Transverse colon (tissue), 4 donors: ENCODE data around the gene GALNT17. TPM values are rescaled to one million over a fixed set of nuclear protein-coding genes. Genes with fewer than 3 reads are reported as not detected.

Experiments
- DNase-seq: peaks from one replicate; pipeline ENCODE4 v3.0.0-alpha.2; 2019
- H3K27ac ChIP-seq, 4 donors: fragments of 200-600 bp; sonication (generic); 2 replicates each; pipeline ENCODE4 v1.5.1; 2016 to 2018; ENCODE audit warnings: inconsistent platforms in 4 of 4
- H3K27me3 ChIP-seq: fragments of 200-600 bp; sonication (generic); 2 replicates; pipeline ENCODE4 v1.5.1; 2017; ENCODE audit warnings: inconsistent platforms
- H3K36me3 ChIP-seq, 4 donors: fragments of 200-600 bp; sonication (generic); 2 replicates each; pipeline ENCODE4 v1.5.1; 2017 to 2019; ENCODE audit warnings: inconsistent platforms in 4 of 4
- H3K4me1 ChIP-seq, 4 donors: fragments of 200-600 bp; sonication (generic); 2 replicates each; pipeline ENCODE4 v1.5.1; 2017 to 2020; ENCODE audit warnings: inconsistent platforms in 4 of 4
- H3K4me3 ChIP-seq, 4 donors: fragments of 200-600 bp; sonication (generic); 1 replicate in 1 of 4; 2 replicates in 3 of 4; pipeline versions ENCODE4 v1.5.1 to v1.6.1; 2017 to 2019; ENCODE audit warnings: inconsistent platforms in 4 of 4
- H3K9me3 ChIP-seq, 2 donors: fragments of 200-600 bp; sonication (generic); 2 replicates each; pipeline ENCODE4 v1.5.1; 2017 to 2019; ENCODE audit warnings: inconsistent platforms in 2 of 2
- CTCF ChIP-seq, 5 experiments: fragments of 200-600 bp in 3 of 5; fragments of 450-650 bp in 2 of 5; sonication (generic) in 3 of 5; IDR thresholded peaks; 1 replicate in 2 of 5; 2 replicates in 3 of 5; pipeline ENCODE4 v1.5.1; 2016 to 2017; ENCODE audit warnings: antibody characterized with exemption in 5 of 5, inconsistent platforms in 3 of 5, mild to moderate bottlenecking in 2 of 5, moderate library complexity in 1 of 5
- EP300 ChIP-seq: sonication (generic); formaldehyde crosslinking; IDR thresholded peaks from one replicate; pipeline ENCODE4 v1.6.1; 2017; ENCODE audit warnings: antibody characterized with exemption, low read depth
- POLR2A ChIP-seq: fragments of 450-650 bp; IDR thresholded peaks from one replicate; pipeline ENCODE4 v1.6.1; 2016; ENCODE audit warnings: antibody characterized with exemption, mild to moderate bottlenecking, moderate library complexity
- POLR2AphosphoS5 ChIP-seq, 3 donors: sonication (generic); formaldehyde crosslinking; IDR thresholded peaks; one replicate each; pipeline ENCODE4 v1.6.1; 2016; ENCODE audit warnings: antibody characterized with exemption in 3 of 3
- WGBS, 2 donors: methylation state at CpG; one replicate each; pipeline ENCODE4 v1.1.5; 2018; ENCODE audit warnings: low coverage in 1 of 2; 5-methylcytosine and 5-hydroxymethylcytosine counted together
- in situ Hi-C, 4 donors: fragments of 200-750 bp; cut with MboI; loops; one replicate each; pipeline versions ENCODE4 v1.15.0 to v1.15.1; 2017; ENCODE audit warnings: low sequenced_read_pairs in 3 of 4, low pct_ligation_motif_present in 1 of 4, low pct_unique_long_range_greater_than_20kb in 1 of 4
- intact Hi-C: fragments of 100-400 bp; cut with DNase I; formaldehyde crosslinking; loops from one replicate; pipeline ENCODE4 v1.15.1; 2023; ENCODE audit warnings: low total_unique reads
- small RNA-seq, 4 donors: library from RNA; depleted of rRNA; stranded (forward); fragments of <200 nt; gene quantifications; one replicate each; pipeline ENCODE3, GENCODE V24; 2016
- total RNA-seq, 4 donors: library from RNA; depleted of rRNA; stranded (reverse); fragments of >200 nt; gene quantifications; one replicate each; pipeline ENCODE4 v1.1.0, GENCODE V29; 2016

Gene GALNT17
- total RNA-seq, 4 donors from 2014 or later, result 2.6 to 6.6 (median 5.7) TPM

DNA sequence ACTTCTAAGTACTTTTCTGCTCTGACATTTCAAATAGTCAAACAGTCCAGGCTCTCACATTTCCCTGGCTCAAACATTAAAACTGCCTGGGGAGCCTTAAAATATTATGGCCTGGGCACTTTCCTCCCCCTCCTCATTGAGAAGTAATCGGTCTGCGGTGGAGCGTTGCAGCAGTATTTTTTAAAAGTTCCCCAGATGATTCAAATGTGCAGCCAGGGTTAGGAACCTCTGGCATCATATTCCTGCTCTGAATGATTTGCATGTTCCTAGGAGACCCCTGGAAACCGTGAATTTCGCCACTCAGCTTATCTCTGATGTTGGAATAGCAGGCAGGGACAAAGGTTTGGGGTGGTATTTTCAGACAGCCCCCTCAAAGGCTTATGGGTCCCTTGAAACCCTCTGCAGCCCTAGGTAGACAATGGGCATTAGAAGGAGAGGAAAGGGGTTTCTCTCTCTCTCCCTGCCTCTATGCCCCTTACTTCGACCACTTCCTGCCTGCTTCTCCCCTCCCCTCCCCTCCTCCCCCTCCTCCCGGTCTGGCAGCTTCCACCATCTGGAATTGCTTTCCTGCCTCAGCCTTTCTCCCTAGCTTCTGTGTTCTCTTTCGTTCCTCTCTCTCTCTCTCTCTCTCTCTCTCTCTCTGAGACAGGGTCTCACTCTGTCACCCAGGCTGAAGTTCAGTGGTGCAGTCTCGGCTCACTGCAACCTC lies 622.2 kb downstream of the GALNT17 start:
- no peak for DNase-seq
- Histone ChIP-seq H3K4me3 (no peak overlapping the region), H3K9me3 (peaks cover 0 to under 1% of the 10 kb centered on the region in 2 donors), H3K27me3 (peaks cover 16% of the 10 kb centered on the region), H3K27ac (no peak overlapping the region), H3K4me1 (peaks cover 0 to 3% (median 0%) of the 10 kb centered on the region in 4 donors), H3K36me3 (no peaks in the 10 kb centered on the region)
- TF ChIP-seq CTCF (IDR thresholded peaks at IDR 0.05), result no peak
- TF ChIP-seq EP300, result no peak
- no peak for TF ChIP-seq POLR2AphosphoS5 (IDR thresholded peaks at IDR 0.05)
- TF ChIP-seq POLR2A, result no peak
- intact Hi-C loops (no loop called here), in situ Hi-C loops (no loop called here)
- 39 to 42% methylated on average over 8 to 9 of the region's 9 CpGs for WGBS, 2 donors

DNA sequence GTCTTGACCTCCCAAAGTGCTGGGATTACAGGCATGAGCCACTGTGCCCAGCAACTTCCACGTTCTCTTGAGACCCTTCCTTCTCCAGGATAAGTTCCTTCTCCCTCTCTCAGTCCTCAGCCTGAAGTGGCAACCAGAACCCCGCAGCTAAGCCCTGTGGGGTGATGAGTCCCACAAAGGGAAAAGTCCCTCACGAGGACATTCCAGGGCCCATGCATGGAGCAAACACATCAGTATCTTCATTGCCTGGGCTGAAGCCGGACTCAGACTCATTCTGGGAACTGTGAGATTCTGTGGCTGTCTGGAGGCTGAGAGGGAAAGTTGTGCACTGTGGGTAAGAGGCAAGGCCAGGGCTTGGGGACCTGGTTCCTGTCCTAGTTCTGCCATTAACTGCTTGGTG lies 622.9 kb downstream of the GALNT17 start:
- 66 to 100% methylated on average over 1 to 4 of the region's 4 CpGs for WGBS, 2 donors
- Histone ChIP-seq H3K4me3 (no peak overlapping the region), H3K9me3 (no peaks in the 10 kb centered on the region), H3K36me3 (no peaks in the 10 kb centered on the region), H3K4me1 (peaks cover 0 to 3% (median 0%) of the 10 kb centered on the region in 4 donors), H3K27me3 (peaks cover 16% of the 10 kb centered on the region), H3K27ac (no peak overlapping the region)
- no peak for TF ChIP-seq POLR2AphosphoS5 (IDR thresholded peaks at IDR 0.05)
- no peak for TF ChIP-seq CTCF (IDR thresholded peaks at IDR 0.05)
- TF ChIP-seq POLR2A, result no peak
- TF ChIP-seq EP300, result no peak
- in situ Hi-C loops, result no loop called here
- intact Hi-C loops, result no loop called here
- DNase-seq, result no peak

- Histone ChIP-seq H3K36me3 (no peaks in the 10 kb centered on the region), H3K4me3 (no peak overlapping the region), H3K4me1 (no peaks in the 10 kb centered on the region), H3K27ac (no peak overlapping the region), H3K27me3 (no peaks in the 10 kb centered on the region), H3K9me3 (peaks cover 5 to 10% of the 10 kb centered on the region in 2 donors)
- TF ChIP-seq CTCF (IDR thresholded peaks at IDR 0.05) (no peak), POLR2A (no peak), POLR2AphosphoS5 (IDR thresholded peaks at IDR 0.05) (no peak), EP300 (no peak)
- intact Hi-C loops (no loop called here), in situ Hi-C loops (no loop called here)
- DNase-seq, result no peak
Measured at GRCh38 chr7:71761336-71761735, 629.4 kb downstream of the GALNT17 start.

Small RNA genes lying within 50 kb of the gene (small RNA-seq; reads per million reads assigned to genes)
- gene MIR3914-1 (0 reads per million in 4 donors), gene RN7SKP75 (0 reads per million in 4 donors)
